Endothelial cell of umbilical vein (primary cell): ENCODE results near the gene RAD51B. TPM values are rescaled to one million over a fixed set of nuclear protein-coding genes. Genes with fewer than 3 reads are reported as not detected.

Experiments used
- BruUV-seq: library from RNA; stranded (reverse); fragments of 400-500 nt; replicated peaks from 2 replicates; lab custom pipeline; 2021; lab: Mats Ljungman, UMichigan
- CTCF ChIA-PET: fragments of 300-600, 350-600 bp; sonication (Branson Sonifier 250); formaldehyde crosslinking; loops from one replicate; lab custom pipeline; 2021; ENCODE audit warnings: antibody characterized with exemption, inconsistent platforms; lab: Charles Lee
- POLR2A ChIA-PET: fragments of 300-600, 350-600 bp; sonication (Branson Sonifier 250); formaldehyde crosslinking; loops from one replicate; lab custom pipeline; 2021; ENCODE audit warnings: antibody characterized with exemption, inconsistent platforms; lab: Charles Lee
- DNase-seq: peaks from one replicate; pipeline ENCODE4 v3.0.0-alpha.2; 2011; ENCODE audit warnings: low read depth, low spot score
- FAIRE-seq: peaks from 2 replicates; lab custom pipeline; 2011; peaks lifted over from hg19 to GRCh38; lab: Jason Lieb, UNC
- H2AFZ ChIP-seq: 2 replicates; pipeline ENCODE4 v1.6.0; 2012; ENCODE audit warnings: low read depth, low read length, control low read depth, inconsistent platforms
- H3K27ac ChIP-seq: 2 replicates; pipeline ENCODE4 v1.5.1; 2011; ENCODE audit warnings: low read depth, mild to moderate bottlenecking, control low read depth, low read length, moderate library complexity; ENCODE audit not compliant: insufficient read depth
- H3K27me3 ChIP-seq, 2 experiments: 2 replicates each; pipeline versions ENCODE4 v1.6.0 to v1.6.1; 2011; ENCODE audit warnings: low read length in 2 of 2, mixed read lengths in 1 of 2; ENCODE audit not compliant: control insufficient read depth in 2 of 2, insufficient read depth in 2 of 2
- H3K36me3 ChIP-seq, 2 experiments: 2 replicates in 1 of 2; 3 replicates in 1 of 2; pipeline ENCODE4 v1.5.1; 2011; ENCODE audit warnings: low read length in 2 of 2, mild to moderate bottlenecking in 1 of 2, moderate library complexity in 1 of 2; ENCODE audit not compliant: control insufficient read depth in 2 of 2, insufficient read depth in 2 of 2; ENCODE audit errors: extremely low read depth in 1 of 2
- H3K4me1 ChIP-seq: 3 replicates; pipeline ENCODE4 v1.5.1; 2011; ENCODE audit warnings: mild to moderate bottlenecking, low read length; ENCODE audit not compliant: control insufficient read depth, insufficient read depth; ENCODE audit errors: extremely low read depth
- H3K4me2 ChIP-seq: 2 replicates; pipeline ENCODE4 v1.6.1; 2011; ENCODE audit warnings: low read length, control low read depth, mixed read lengths; ENCODE audit not compliant: insufficient read depth
- H3K4me3 ChIP-seq, 3 experiments: fragments of 200-600 bp in 1 of 3; sonication (generic), shearing (Covaris generic) in 1 of 3; replicated peaks in 1 of 3; 2 replicates each; pipeline ENCODE4 v1.5.1; 2011 to 2016; ENCODE audit warnings: control low read depth in 3 of 3, low read length in 3 of 3, mild to moderate bottlenecking in 2 of 3, inconsistent platforms in 1 of 3, low read depth in 1 of 3, moderate library complexity in 1 of 3; ENCODE audit not compliant: insufficient read depth in 1 of 3
- H3K79me2 ChIP-seq: 2 replicates; pipeline ENCODE4 v1.6.0; 2012; ENCODE audit warnings: low read length, inconsistent platforms; ENCODE audit not compliant: control insufficient read depth, insufficient read depth
- H3K9ac ChIP-seq: replicated peaks from 2 replicates; pipeline ENCODE3; 2011; ENCODE audit warnings: low read length, control low read depth; ENCODE audit not compliant: insufficient read depth; ENCODE audit errors: extremely low read depth
- H3K9me1 ChIP-seq: replicated peaks from 3 replicates; pipeline ENCODE4 v1.6.0; 2011; ENCODE audit warnings: mild to moderate bottlenecking, low read length; ENCODE audit not compliant: control insufficient read depth, insufficient read depth; ENCODE audit errors: extremely low read depth
- H3K9me3 ChIP-seq: replicated peaks from 2 replicates; pipeline ENCODE4 v1.5.1; 2012; ENCODE audit warnings: low read length, inconsistent platforms; ENCODE audit not compliant: control insufficient read depth, insufficient read depth
- H4K20me1 ChIP-seq: replicated peaks from 2 replicates; pipeline ENCODE3; 2011; ENCODE audit warnings: mild to moderate bottlenecking, low read length; ENCODE audit not compliant: control insufficient read depth, insufficient read depth; ENCODE audit errors: extremely low read depth
- EZH2 ChIP-seq: IDR thresholded peaks from 2 replicates; pipeline ENCODE4 v1.6.1; 2012; ENCODE audit warnings: borderline replicate concordance, low read depth, mild to moderate bottlenecking, moderate library complexity, low read length, inconsistent platforms; ENCODE audit not compliant: severe bottlenecking
- FOS ChIP-seq: IDR thresholded peaks from 2 replicates; pipeline ENCODE4 v1.6.1; 2011; ENCODE audit warnings: mild to moderate bottlenecking, low read length, moderate library complexity, borderline replicate concordance; ENCODE audit not compliant: insufficient read depth
- GATA2 ChIP-seq: IDR thresholded peaks from 2 replicates; pipeline ENCODE4 v1.7.0; 2011; ENCODE audit warnings: low read depth, mild to moderate bottlenecking, moderate library complexity, mixed read lengths, low read length; ENCODE audit not compliant: insufficient read length, insufficient read depth
- JUN ChIP-seq: IDR thresholded peaks from 2 replicates; pipeline ENCODE4 v1.6.1; 2011; ENCODE audit warnings: borderline replicate concordance, low read depth; ENCODE audit not compliant: insufficient read length, insufficient read depth
- MYC ChIP-seq: IDR thresholded peaks from one replicate; pipeline ENCODE4 v1.6.1; 2011; ENCODE audit warnings: mild to moderate bottlenecking, low read depth, low read length
- POLR2A ChIP-seq: IDR thresholded peaks from 2 replicates; pipeline ENCODE4 v1.6.1; 2012; ENCODE audit warnings: low read depth, mild to moderate bottlenecking, control low read depth, low read length
- POLR2AphosphoS5 ChIP-seq: IDR thresholded peaks from 2 replicates; pipeline ENCODE4 v1.6.1; 2012; ENCODE audit warnings: low read depth, mild to moderate bottlenecking, control low read depth, low read length, moderate library complexity; ENCODE audit not compliant: insufficient read depth
- dilution Hi-C: fragments of 300-500 bp; cut with MboI; formaldehyde crosslinking; loops from one replicate; pipeline ENCODE4 v1.15.0; 2019; ENCODE audit warnings: low sequenced_read_pairs; ENCODE audit not compliant: extremely low pct_ligation_motif_present
- intact Hi-C: fragments of 100-400 bp; cut with micrococcal nuclease; formaldehyde crosslinking; loops from one replicate; pipeline ENCODE4 v1.10.0; 2022
- polyA plus RNA-seq, 4 experiments: library from polyadenylated mRNA; depleted of rRNA in 3 of 4; stranded (reverse) in 3 of 4; unstranded in 1 of 4; fragments of >200 nt; gene quantifications; 2 replicates each; pipeline versions ENCODE4 v1.2.1 to v1.2.3, GENCODE V29; 2011 to 2012; ENCODE audit warnings: missing spikeins in 1 of 4
- total RNA-seq: library from RNA; stranded (reverse); gene quantifications from 2 replicates; pipeline ENCODE4 v1.2.3, GENCODE V29; 2021
- TF ChIP-seq, protein P1 (sequence below), 2 donors: IDR thresholded peaks; 1 replicate in 1 of 2; 2 replicates in 1 of 2; pipeline ENCODE4 v1.5.1; 2011; ENCODE audit warnings: low read length in 2 of 2, mild to moderate bottlenecking in 2 of 2, moderate library complexity in 2 of 2, control low read depth in 1 of 2, inconsistent platforms in 1 of 2, low read depth in 1 of 2; ENCODE audit not compliant: insufficient read depth in 1 of 2; ENCODE audit errors: extremely low read depth in 1 of 2
- TF ChIP-seq, protein P2 (sequence below): IDR thresholded peaks from 2 replicates; pipeline ENCODE4 v1.6.1; 2011; ENCODE audit not compliant: insufficient read depth, insufficient read length

Gene RAD51B
- total and polyA plus RNA-seq, 2 donors (not counting 3 experiments of a cell fraction or from before 2014, with no cell fraction given), result 3.9 to 19.0 TPM

DNA sequence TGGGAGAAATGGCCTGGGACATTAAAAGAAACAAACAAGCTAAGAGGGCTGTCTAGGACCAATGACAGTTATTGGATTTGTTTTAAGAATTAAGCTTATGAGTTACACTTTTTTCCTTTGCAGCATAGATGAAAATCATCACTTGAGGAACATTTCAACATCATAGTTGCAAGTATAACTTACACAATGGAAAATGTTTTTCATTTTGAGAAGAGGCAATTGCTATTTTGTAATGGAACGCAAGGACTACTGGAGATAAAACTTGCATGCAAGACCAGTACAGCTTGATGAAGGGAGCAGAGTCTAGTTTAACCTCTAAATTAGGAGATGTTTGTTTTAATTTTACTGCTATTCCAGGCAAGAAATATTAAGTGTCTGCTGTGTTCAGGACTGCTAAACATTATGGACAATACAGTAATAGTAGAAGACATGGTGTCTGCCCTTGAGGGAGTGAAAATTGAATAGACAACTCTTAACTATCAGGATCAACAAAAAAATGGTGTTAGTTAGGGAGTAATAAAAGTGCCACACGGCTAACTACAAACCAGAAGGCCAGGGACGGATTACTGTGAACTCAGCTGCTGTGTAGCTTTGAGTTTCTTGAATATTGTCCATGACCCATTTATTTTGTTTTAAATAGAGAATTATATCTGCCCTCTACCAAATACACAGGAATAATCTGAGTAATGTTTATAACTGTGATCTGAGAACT lies 374.5 kb downstream of the RAD51B start:
- Histone ChIP-seq H3K9ac (no peak overlapping the region), H3K9me3 (no peaks in the 10 kb centered on the region), H3K4me1 (peaks cover 3% of the 10 kb centered on the region), H3K27me3 (no peaks in the 10 kb centered on the region), H2AFZ (no peak overlapping the region), H3K79me2 (no peaks in the 10 kb centered on the region), H4K20me1 (no peaks in the 10 kb centered on the region), H3K4me2 (no peak overlapping the region), H3K4me3 (no peak overlapping the region), H3K27ac (no peak overlapping the region), H3K36me3 (no peaks in the 10 kb centered on the region), H3K9me1 (no peaks in the 10 kb centered on the region)
- dilution Hi-C loops (no loop called here), intact Hi-C loops (no loop called here)
- no peak for FAIRE-seq
- TF ChIP-seq MYC, result no peak
- no peak for TF ChIP-seq JUN
- TF ChIP-seq POLR2A, result no peak
- no peak for TF ChIP-seq EZH2
- TF ChIP-seq, protein P1, sequence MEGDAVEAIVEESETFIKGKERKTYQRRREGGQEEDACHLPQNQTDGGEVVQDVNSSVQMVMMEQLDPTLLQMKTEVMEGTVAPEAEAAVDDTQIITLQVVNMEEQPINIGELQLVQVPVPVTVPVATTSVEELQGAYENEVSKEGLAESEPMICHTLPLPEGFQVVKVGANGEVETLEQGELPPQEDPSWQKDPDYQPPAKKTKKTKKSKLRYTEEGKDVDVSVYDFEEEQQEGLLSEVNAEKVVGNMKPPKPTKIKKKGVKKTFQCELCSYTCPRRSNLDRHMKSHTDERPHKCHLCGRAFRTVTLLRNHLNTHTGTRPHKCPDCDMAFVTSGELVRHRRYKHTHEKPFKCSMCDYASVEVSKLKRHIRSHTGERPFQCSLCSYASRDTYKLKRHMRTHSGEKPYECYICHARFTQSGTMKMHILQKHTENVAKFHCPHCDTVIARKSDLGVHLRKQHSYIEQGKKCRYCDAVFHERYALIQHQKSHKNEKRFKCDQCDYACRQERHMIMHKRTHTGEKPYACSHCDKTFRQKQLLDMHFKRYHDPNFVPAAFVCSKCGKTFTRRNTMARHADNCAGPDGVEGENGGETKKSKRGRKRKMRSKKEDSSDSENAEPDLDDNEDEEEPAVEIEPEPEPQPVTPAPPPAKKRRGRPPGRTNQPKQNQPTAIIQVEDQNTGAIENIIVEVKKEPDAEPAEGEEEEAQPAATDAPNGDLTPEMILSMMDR (IDR thresholded peaks at IDR 0.05; ENCODE audit: extremely low read depth in 1 of 2, insufficient read depth in 1 of 2, low read depth in 1 of 2, low read length in 2 of 2), result no peak
- TF ChIP-seq GATA2, result no peak
- TF ChIP-seq POLR2AphosphoS5, result no peak
- TF ChIP-seq FOS, result no peak
- TF ChIP-seq, protein P2, sequence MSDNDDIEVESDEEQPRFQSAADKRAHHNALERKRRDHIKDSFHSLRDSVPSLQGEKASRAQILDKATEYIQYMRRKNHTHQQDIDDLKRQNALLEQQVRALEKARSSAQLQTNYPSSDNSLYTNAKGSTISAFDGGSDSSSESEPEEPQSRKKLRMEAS, result no peak
- DNase-seq, result no peak
- BruUV-seq, result no TSS peak
- ChIA-PET CTCF (interaction anchor here (0.8 kb wide), 1 partner anchor 22 kb away, joined by 3 read pairs; no protein-coding TSS in a partner anchor), POLR2A (no interaction called here)
